B cell (primary cell): Measurements from ENCODE around the gene FERD3L. TPM values are rescaled to one million over a fixed set of nuclear protein-coding genes. Genes with fewer than 3 reads are reported as not detected.

Experiments
- ATAC-seq: fragments of 200-7000 bp; cut with Tn5 transposase; one replicate; pipeline ENCODE4 v1.10.0; 2021; ENCODE audit warnings: low read depth, mild to moderate bottlenecking, moderate number of reproducible peaks, moderate library complexity
- CTCF ChIA-PET: fragments of 350-600 bp; sonication (Branson Sonifier 250); formaldehyde crosslinking; loops from one replicate; lab custom pipeline; 2021; ENCODE audit warnings: antibody characterized with exemption, inconsistent platforms; lab: Charles Lee
- POLR2A ChIA-PET: fragments of 350-600 bp; sonication (Branson Sonifier 250); formaldehyde crosslinking; loops from one replicate; lab custom pipeline; 2021; ENCODE audit warnings: antibody characterized with exemption; lab: Charles Lee
- DNase-seq: peaks from one replicate; pipeline ENCODE4 v3.0.0; 2013
- H2AFZ ChIP-seq: 2 replicates; pipeline ENCODE4 v1.6.1; 2012; ENCODE audit warnings: mild to moderate bottlenecking, low read depth, low read length; ENCODE audit not compliant: insufficient read depth, poor library complexity, severe bottlenecking
- H3K27ac ChIP-seq, 2 donors: 1 replicate in 1 of 2; 2 replicates in 1 of 2; pipeline ENCODE4 v1.5.1; 2012 to 2013; ENCODE audit warnings: low read length in 2 of 2, mild to moderate bottlenecking in 2 of 2, moderate library complexity in 1 of 2
- H3K27me3 ChIP-seq, 4 experiments: fragments of 200-600 bp in 1 of 4; sonication (generic) in 1 of 4; replicated peaks in 1 of 4; 1 replicate in 2 of 4; 2 replicates in 2 of 4; pipeline versions ENCODE4 v1.6.1 to v1.7.0; 2013 to 2016; ENCODE audit warnings: low read length in 3 of 4, mild to moderate bottlenecking in 2 of 4, mixed read lengths in 1 of 4, moderate library complexity in 1 of 4; ENCODE audit not compliant: insufficient read depth in 4 of 4, control insufficient read depth in 3 of 4; ENCODE audit errors: control extremely low read depth in 1 of 4
- H3K36me3 ChIP-seq, 2 experiments: replicated peaks in 1 of 2; 1 replicate in 1 of 2; 2 replicates in 1 of 2; pipeline versions ENCODE4 v1.6.1 to v1.7.1; 2013; ENCODE audit warnings: low read length in 1 of 2; ENCODE audit not compliant: insufficient read depth in 2 of 2, control insufficient read depth in 1 of 2; ENCODE audit errors: control extremely low read depth in 1 of 2, extremely low read depth in 1 of 2
- H3K4me1 ChIP-seq, 2 donors: fragments of 200-600 bp in 1 of 2; sonication (generic) in 1 of 2; 1 replicate in 1 of 2; 2 replicates in 1 of 2; pipeline versions ENCODE4 v1.5.1 to v1.6.1; 2013 to 2017; ENCODE audit warnings: low read length in 2 of 2; ENCODE audit not compliant: control insufficient read depth in 2 of 2, insufficient read depth in 2 of 2
- H3K4me2 ChIP-seq: replicated peaks from 2 replicates; pipeline ENCODE3; 2012; ENCODE audit warnings: mild to moderate bottlenecking, low read depth, low read length; ENCODE audit not compliant: poor library complexity, severe bottlenecking
- H3K4me3 ChIP-seq, 5 experiments: fragments of 200-600 bp in 1 of 5; sonication (generic) in 1 of 5; 1 replicate in 3 of 5; 2 replicates in 2 of 5; pipeline versions ENCODE4 v1.5.1 to v1.7.0; 2011 to 2016; ENCODE audit warnings: low read length in 4 of 5, mild to moderate bottlenecking in 4 of 5, low read depth in 2 of 5, control low read depth in 1 of 5, moderate library complexity in 1 of 5; ENCODE audit not compliant: insufficient read depth in 1 of 5; ENCODE audit errors: control extremely low read depth in 1 of 5, extremely low read depth in 1 of 5
- H3K79me2 ChIP-seq: fragments of 200-600 bp; sonication (generic); one replicate; pipeline ENCODE4 v1.6.0; 2016; ENCODE audit warnings: low read length; ENCODE audit not compliant: control insufficient read depth, insufficient read depth
- H3K9ac ChIP-seq: fragments of 200-600 bp; sonication (generic); 2 replicates; pipeline ENCODE4 v1.6.1; 2017; ENCODE audit warnings: mild to moderate bottlenecking, low read length, moderate library complexity
- H3K9me3 ChIP-seq, 3 donors: one replicate each; pipeline versions ENCODE4 v1.6.1 to v1.7.1; 2013; ENCODE audit warnings: low read length in 2 of 3; ENCODE audit not compliant: control insufficient read depth in 2 of 3, insufficient read depth in 1 of 3; ENCODE audit errors: control extremely low read depth in 1 of 3
- H4K20me1 ChIP-seq: 2 replicates; pipeline ENCODE4 v1.6.0; 2012; ENCODE audit warnings: mild to moderate bottlenecking, low read length; ENCODE audit not compliant: insufficient read depth, control insufficient read depth, poor library complexity, severe bottlenecking
- H3K27ac Mint-ChIP-seq: one replicate; pipeline ENCODE4 v1.8.0; 2021; ENCODE audit warnings: mixed read lengths
- H3K27me3 Mint-ChIP-seq: one replicate; pipeline ENCODE4 v1.8.0; 2021; ENCODE audit warnings: mixed read lengths
- H3K4me1 Mint-ChIP-seq: one replicate; pipeline ENCODE4 v1.8.0; 2021; ENCODE audit warnings: mixed read lengths
- H3K4me3 Mint-ChIP-seq: one replicate; pipeline ENCODE4 v1.8.0; 2021; ENCODE audit warnings: mixed read lengths
- H3K9me3 Mint-ChIP-seq: one replicate; pipeline ENCODE4 v1.8.0; 2022; ENCODE audit warnings: mixed read lengths; ENCODE audit not compliant: insufficient read depth
- CTCF ChIP-seq: fragments of 200-600 bp; IDR thresholded peaks from one replicate; pipeline ENCODE4 v1.8.0; 2022; ENCODE audit warnings: antibody characterized with exemption, mild to moderate bottlenecking
- EZH2 ChIP-seq: IDR thresholded peaks from 2 replicates; pipeline ENCODE4 v1.6.1; 2012; ENCODE audit warnings: borderline replicate concordance, low read depth, mild to moderate bottlenecking, moderate library complexity, low read length; ENCODE audit not compliant: insufficient read depth, poor library complexity, severe bottlenecking
- WGBS: methylation state at CpG from one replicate; pipeline ENCODE4 v1.1.5; 2013; ENCODE audit warnings: missing lambda C conversion rate; ENCODE audit not compliant: insufficient coverage; 5-methylcytosine and 5-hydroxymethylcytosine counted together
- intact Hi-C: fragments of 100-400 bp; cut with micrococcal nuclease; formaldehyde crosslinking; loops from one replicate; pipeline ENCODE4 v1.10.0; 2022
- polyA plus RNA-seq: library from polyadenylated mRNA; depleted of rRNA; stranded (reverse); fragments of >200 nt; gene quantifications from 2 replicates; pipeline ENCODE4 v1.2.3, GENCODE V29; 2012
- total RNA-seq, 2 donors: library from RNA; stranded (reverse); fragments of 120-200 nt in 1 of 2; gene quantifications; 1 replicate in 1 of 2; 2 replicates in 1 of 2; pipeline versions ENCODE4 v1.2.3 to v1.2.4, GENCODE V29; 2013 to 2022

Gene FERD3L
- total and polyA plus RNA-seq, 2 donors (not counting 1 experiment from before 2014, with no cell fraction given) = not detected

DNA sequence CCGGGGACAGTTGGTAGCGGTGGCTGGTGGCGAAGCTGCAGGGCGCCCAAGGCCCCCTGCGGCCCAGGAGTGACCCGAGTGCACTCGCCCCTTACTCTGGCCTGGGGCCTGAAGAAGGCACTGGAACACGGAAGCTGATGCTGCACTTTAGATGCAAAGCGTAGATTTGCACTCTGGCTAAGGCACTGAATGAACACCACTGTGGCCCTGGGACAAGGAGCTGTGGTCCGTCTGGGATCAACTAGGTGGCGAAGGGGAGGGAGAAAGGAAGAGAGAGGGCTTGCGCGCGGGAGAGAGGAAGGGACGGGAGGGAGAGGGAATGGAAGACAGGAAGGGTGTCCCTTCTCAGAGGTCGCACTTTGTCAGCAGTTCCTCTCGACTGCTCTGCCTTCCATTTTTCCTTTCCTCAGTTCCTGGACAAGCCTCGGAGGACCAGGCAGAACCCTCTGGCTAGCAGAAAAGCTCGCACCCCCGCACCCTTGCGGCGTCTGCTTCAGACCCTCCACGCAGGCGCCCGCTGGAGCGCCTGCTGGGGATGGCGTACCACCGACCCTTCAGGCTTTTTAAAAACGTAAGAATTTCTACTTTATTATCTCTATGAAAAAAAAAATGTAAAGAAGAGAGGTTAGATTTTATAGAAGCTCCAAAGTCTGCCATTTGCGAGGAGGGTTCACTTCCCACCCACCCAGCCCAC lies 1.2 kb downstream of the FERD3L start:
- H3K27me3 Mint-ChIP-seq = peaks cover 56% of the 10 kb centered on the region
- no peaks in the 10 kb centered on the region for H3K9me3 Mint-ChIP-seq
- no peak for DNase-seq
- Histone ChIP-seq H3K9ac (no peak overlapping the region), H3K4me3 (no peak overlapping the region), H3K4me1 (peaks cover 0 to 5% of the 10 kb centered on the region in 2 donors), H3K9me3 (peaks cover 0 to 25% (median 0%) of the 10 kb centered on the region in 3 donors), H3K79me2 (no peaks in the 10 kb centered on the region), H2AFZ (no peak overlapping the region), H3K27ac (no peak overlapping the region), H3K27me3 (peaks cover 0 to 34% (median 23%) of the 10 kb centered on the region in 4 experiments), H3K36me3 (no peaks in the 10 kb centered on the region), H4K20me1 (no peaks in the 10 kb centered on the region), H3K4me2 (no peak overlapping the region)
- H3K4me1 Mint-ChIP-seq = no peaks in the 10 kb centered on the region
- ChIA-PET POLR2A (no interaction called here), CTCF (no interaction called here)
- WGBS = 9% methylated on average over 18 of the region's 30 CpGs
- H3K27ac Mint-ChIP-seq = no peak overlapping the region
- H3K4me3 Mint-ChIP-seq = no peak overlapping the region
- intact Hi-C loops = no loop called here
- no peak for ATAC-seq
- TF ChIP-seq CTCF = no peak
- TF ChIP-seq EZH2 = no peak

- no peak overlapping the region for H2AFZ ChIP-seq
- peaks cover 0 to 2% of the 10 kb centered on the region in 2 donors for H3K4me1 ChIP-seq
- peaks cover 39% of the 10 kb centered on the region for H3K27me3 Mint-ChIP-seq
- H3K27ac ChIP-seq = no peak overlapping the region
- no peaks in the 10 kb centered on the region for H3K9me3 Mint-ChIP-seq
- no peaks in the 10 kb centered on the region for H4K20me1 ChIP-seq
- H3K4me2 ChIP-seq = no peak overlapping the region
- H3K4me1 Mint-ChIP-seq = no peaks in the 10 kb centered on the region
- WGBS = 100% methylated on average over 1 of the region's 4 CpGs
- no peak overlapping the region for H3K4me3 Mint-ChIP-seq
- intact Hi-C loops = no loop called here
- H3K79me2 ChIP-seq = no peaks in the 10 kb centered on the region
- H3K27ac Mint-ChIP-seq = no peak overlapping the region
- ChIA-PET POLR2A (no interaction called here), CTCF (no interaction called here)
- H3K36me3 ChIP-seq = no peaks in the 10 kb centered on the region
- no peak for ATAC-seq
- peaks cover 0 to 11% (median 0%) of the 10 kb centered on the region in 3 donors for H3K9me3 ChIP-seq
- TF ChIP-seq CTCF (no peak), EZH2 (no peak)
- H3K4me3 ChIP-seq = no peak overlapping the region
- no peak overlapping the region for H3K9ac ChIP-seq
- no peak for DNase-seq
- H3K27me3 ChIP-seq = peaks cover 0 to 15% (median 11%) of the 10 kb centered on the region in 4 experiments
Observed at GRCh38 chr7:19139706-19140327, 5.4 kb downstream of the FERD3L start.
